GM12872 (cell line): ENCODE results near the gene ABL2.

Experiments
- CTCF ChIP-seq: IDR thresholded peaks from 3 replicates; pipeline ENCODE4 v1.5.1; 2011; ENCODE audit warnings: low read depth, mild to moderate bottlenecking, low read length, moderate library complexity; ENCODE audit not compliant: insufficient read depth

Gene ABL2

DNA sequence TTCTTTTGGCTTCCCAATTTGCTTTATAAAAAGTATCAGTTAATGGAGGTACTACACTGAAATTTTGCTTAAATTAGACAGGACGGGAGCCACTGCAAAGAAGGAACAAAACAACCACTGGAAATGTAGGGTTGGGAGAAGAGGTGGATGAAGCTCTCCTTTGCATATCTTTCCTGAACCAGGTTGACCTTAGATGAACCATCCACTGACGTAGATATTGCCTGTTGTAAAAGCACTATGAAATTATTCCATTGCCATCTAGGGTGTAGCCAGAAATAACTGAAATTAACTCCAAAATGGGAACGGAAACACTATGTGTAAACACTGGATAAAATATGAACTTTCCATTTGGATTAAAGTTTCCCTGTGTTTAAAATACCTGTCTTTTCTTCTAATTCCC lies 1.2 kb upstream of the ABL2 start:
- TF ChIP-seq CTCF, result no peak

DNA sequence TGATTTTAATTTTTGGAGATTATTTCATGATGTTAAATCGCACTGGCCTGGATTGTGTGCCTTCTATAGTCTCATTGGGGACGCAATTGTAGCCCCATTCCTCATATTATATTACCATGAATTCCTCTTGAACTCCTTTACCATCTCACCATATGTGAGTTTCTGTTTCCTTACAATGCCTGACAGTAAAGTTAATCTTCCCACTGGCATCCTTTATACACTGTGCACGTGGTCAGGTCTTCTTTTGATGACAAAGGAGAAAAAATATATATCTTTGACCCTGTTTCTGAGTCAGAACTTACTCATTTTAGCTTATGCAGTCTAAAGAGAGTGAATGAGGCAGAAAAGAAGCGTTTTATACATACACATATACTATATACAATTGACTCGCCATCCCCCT lies 774 bp upstream of the ABL2 start:
- TF ChIP-seq CTCF, result no peak

DNA sequence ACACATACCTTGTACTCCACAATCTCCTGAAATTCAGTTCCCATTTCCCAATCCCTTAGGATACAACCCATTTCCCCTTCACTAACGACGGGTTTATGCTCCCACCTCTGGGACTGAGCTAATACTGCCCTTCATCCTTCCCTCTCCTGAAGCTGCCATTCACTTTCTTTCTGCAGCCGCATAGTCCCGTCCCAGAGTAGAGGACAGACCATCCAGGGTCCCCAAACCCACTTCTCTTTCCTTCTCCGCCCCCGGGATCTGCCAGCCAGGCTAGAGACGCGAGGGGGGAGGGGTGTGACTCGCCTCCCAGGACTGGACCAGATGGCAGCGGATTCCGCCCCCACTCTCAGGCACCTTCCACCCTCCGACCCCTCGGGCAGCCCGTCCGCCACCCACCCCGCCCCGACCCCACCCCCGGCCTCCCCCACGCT lies 679 bp downstream of the ABL2 start:
- TF ChIP-seq CTCF, result no peak

DNA sequence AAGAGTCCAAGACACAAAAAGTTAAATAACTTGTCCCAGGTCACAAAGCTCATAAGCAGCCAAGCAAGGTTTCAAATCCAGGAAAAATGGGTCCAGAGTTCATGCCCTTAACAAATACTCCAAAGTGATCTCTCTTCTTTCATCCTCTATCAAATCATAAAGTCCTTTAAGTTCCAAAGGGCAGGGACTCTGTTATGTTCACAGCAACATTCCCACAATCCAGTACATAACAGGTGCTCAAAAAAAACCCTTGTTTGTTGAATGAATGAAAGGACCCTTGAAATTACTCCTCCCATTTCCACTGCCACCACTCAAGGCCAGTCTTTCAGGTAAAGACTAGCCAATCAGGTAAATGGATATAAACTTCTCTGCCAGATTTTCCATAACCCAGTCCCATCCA lies 2.7 kb downstream of the ABL2 start:
- no peak for TF ChIP-seq CTCF

DNA sequence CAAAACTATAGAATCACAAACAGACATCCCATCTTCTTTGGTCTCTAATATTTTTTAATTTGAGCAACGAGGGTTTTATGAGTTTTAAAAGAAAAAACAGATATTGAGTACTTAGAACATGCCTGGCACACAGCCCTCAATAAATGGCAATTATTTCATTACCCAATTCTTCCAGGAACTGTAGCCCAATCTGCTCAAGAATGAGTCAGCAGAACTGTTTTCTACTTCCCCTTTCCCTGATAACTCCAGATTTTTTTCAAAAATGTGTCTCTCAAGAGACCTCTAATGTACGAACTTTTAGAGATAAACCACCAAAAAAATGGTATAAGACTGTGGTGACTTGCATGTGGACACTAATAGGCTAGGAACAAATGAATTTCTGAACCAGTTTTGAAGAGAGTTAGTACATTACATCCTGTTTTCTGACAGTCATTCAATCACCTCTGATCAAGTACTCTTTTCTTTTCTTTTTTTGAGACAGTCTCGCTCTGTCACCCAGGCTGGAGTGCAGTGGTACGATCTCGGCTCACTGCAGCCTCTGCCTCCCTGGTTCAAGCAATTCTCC lies 11.5 kb downstream of the ABL2 start:
- TF ChIP-seq CTCF, result no peak

DNA sequence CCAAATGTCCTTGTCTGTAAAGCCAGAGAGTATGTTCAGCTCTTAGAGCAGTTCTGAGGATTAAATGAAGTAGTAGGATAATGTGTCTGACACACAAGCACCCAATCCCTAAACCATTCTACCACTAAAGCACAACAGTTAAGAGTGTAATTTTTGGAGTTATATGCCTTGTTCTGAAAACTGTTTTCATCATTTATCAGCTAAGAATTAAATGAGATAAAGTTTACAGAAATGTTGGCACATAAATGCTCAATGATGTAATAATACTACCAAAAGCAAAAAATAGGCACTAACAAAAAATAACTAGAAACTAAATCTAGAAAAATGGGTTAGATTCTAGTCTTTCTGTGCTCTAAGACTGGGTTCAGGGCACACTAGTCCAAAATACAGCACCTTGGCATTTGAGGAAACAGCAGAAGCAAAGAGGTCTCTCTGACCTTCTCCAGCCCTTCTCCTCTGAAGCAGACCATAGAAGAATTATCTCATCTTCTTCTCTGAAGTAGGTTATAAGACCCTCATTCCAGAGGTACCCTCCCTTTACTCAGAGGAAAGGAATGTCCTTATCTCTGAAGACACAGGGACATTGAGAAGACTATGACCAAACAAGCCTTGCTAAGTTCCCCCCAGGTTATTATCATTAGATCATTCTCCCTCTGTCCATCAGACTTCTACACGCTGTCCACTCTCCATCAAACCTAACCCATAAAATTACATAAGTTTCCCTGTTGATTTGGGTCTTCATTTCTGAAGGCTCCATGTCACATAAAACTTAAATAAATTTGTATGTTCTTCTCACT lies 20.6 kb downstream of the ABL2 start:
- TF ChIP-seq CTCF, result no peak

GRCh38 chr1:179206812-179207211 lies 22.7 kb downstream of the ABL2 start:
- TF ChIP-seq CTCF, result no peak
